C4-2B (cell line): ENCODE data around the gene CHD1L.

Source experiments
- ZFX ChIP-seq: fragments of 450-650 bp; IDR thresholded peaks from 2 replicates; pipeline ENCODE4 v1.6.1; 2017
- TF ChIP-seq, protein P1 (sequence below): fragments of 450-650 bp; conservative IDR thresholded peaks from 2 replicates; pipeline ENCODE4 v1.5.1; 2017; ENCODE audit warnings: mild to moderate bottlenecking

DNA sequence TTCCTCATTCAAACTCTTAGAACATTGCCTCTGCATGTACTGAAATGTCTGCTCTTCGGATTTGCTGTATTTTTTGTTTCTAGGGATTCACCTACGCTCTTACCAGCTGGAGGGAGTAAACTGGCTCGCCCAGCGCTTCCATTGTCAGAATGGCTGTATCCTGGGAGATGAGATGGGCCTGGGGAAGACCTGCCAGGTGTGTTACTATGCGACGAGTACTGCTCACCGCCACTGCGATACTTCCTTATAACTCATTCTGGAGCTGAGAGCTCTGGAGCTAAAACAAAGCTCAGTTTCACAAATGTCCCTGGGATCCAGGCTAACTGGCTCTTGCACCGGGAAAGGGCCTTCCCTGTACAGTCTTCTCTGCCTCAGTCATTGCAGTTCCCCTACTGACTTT lies 10.1 kb downstream of the CHD1L start:
- TF ChIP-seq, protein P1, sequence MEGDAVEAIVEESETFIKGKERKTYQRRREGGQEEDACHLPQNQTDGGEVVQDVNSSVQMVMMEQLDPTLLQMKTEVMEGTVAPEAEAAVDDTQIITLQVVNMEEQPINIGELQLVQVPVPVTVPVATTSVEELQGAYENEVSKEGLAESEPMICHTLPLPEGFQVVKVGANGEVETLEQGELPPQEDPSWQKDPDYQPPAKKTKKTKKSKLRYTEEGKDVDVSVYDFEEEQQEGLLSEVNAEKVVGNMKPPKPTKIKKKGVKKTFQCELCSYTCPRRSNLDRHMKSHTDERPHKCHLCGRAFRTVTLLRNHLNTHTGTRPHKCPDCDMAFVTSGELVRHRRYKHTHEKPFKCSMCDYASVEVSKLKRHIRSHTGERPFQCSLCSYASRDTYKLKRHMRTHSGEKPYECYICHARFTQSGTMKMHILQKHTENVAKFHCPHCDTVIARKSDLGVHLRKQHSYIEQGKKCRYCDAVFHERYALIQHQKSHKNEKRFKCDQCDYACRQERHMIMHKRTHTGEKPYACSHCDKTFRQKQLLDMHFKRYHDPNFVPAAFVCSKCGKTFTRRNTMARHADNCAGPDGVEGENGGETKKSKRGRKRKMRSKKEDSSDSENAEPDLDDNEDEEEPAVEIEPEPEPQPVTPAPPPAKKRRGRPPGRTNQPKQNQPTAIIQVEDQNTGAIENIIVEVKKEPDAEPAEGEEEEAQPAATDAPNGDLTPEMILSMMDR = no peak
- TF ChIP-seq ZFX = no peak
